Thyroid gland (tissue), 4 donors: ENCODE measurements around the gene ABCC2. TPM values are rescaled to one million over a fixed set of nuclear protein-coding genes. Genes with fewer than 3 reads are reported as not detected.

Source experiments
- DNase-seq, 2 donors: peaks; one replicate each; pipeline ENCODE4 v3.0.0-alpha.2; 2019
- H3K27ac ChIP-seq, 3 donors: fragments of 200-600 bp; sonication (generic); 1 replicate in 2 of 3; 2 replicates in 1 of 3; pipeline ENCODE4 v1.5.1; 2016 to 2019; ENCODE audit warnings: mild to moderate bottlenecking in 1 of 3, moderate library complexity in 1 of 3
- H3K27me3 ChIP-seq: fragments of 200-600 bp; sonication (generic); one replicate; pipeline ENCODE4 v1.5.1; 2019
- H3K36me3 ChIP-seq, 2 donors: fragments of 200-600 bp; sonication (generic); one replicate each; pipeline ENCODE4 v1.5.1; 2016 to 2019
- H3K4me1 ChIP-seq, 2 donors: fragments of 200-600 bp; sonication (generic); one replicate each; pipeline ENCODE4 v1.5.1; 2017 to 2019
- H3K4me3 ChIP-seq, 3 donors: fragments of 200-600 bp; sonication (generic); replicated peaks in 1 of 3; 1 replicate in 2 of 3; 2 replicates in 1 of 3; pipeline ENCODE4 v1.5.1; 2016; ENCODE audit warnings: mild to moderate bottlenecking in 1 of 3
- H3K9me3 ChIP-seq: fragments of 200-600 bp; sonication (generic); one replicate; pipeline ENCODE4 v1.5.1; 2017
- CTCF ChIP-seq, 6 experiments: fragments of 200-600 bp in 3 of 6; fragments of 450-650 bp in 3 of 6; sonication (generic) in 3 of 6; IDR thresholded peaks; one replicate each; pipeline ENCODE4 v1.5.1; 2016 to 2019; ENCODE audit warnings: antibody characterized with exemption in 6 of 6, mild to moderate bottlenecking in 2 of 6, inconsistent platforms in 1 of 6, moderate library complexity in 1 of 6
- POLR2A ChIP-seq, 2 donors: fragments of 450-650 bp; IDR thresholded peaks; one replicate each; pipeline ENCODE4 v1.6.1; 2017; ENCODE audit warnings: antibody characterized with exemption in 2 of 2, mild to moderate bottlenecking in 2 of 2, moderate library complexity in 1 of 2
- WGBS, 2 donors: methylation state at CpG; one replicate each; pipeline ENCODE4 v1.1.5; 2017; 5-methylcytosine and 5-hydroxymethylcytosine counted together
- intact Hi-C: fragments of 100-400 bp; cut with DNase I; formaldehyde crosslinking; loops from one replicate; pipeline ENCODE4 v1.15.1; 2023
- total RNA-seq, 4 donors: library from RNA; depleted of rRNA; stranded (reverse); fragments of >200 nt; gene quantifications; one replicate each; pipeline ENCODE4 v1.2.3, GENCODE V29; 2016

The ABCC2 gene
- total RNA-seq, 4 donors from 2014 or later: 0.67 to 5.1 (median 1.1) TPM

GRCh38 chr10:99806091-99806490 lies 23.7 kb downstream of the ABCC2 start:
- DNase-seq: no peak
- Histone ChIP-seq H3K4me1 (no peaks in the 10 kb centered on the region), H3K27ac (no peak overlapping the region), H3K36me3 (no peaks in the 10 kb centered on the region), H3K9me3 (no peaks in the 10 kb centered on the region), H3K4me3 (no peak overlapping the region), H3K27me3 (no peaks in the 10 kb centered on the region)
- WGBS, 2 donors: 57 to 62% methylated on average over 3 of the region's 3 CpGs
- TF ChIP-seq CTCF (IDR thresholded peaks at IDR 0.05): no peak
- TF ChIP-seq POLR2A (IDR thresholded peaks at IDR 0.05): no peak
- intact Hi-C loops: no loop called here

- intact Hi-C loops: no loop called here
- no peaks in the 10 kb centered on the region for H3K4me1 ChIP-seq
- 92 to 98% methylated on average over 2 of the region's 2 CpGs for WGBS, 2 donors
- no peak overlapping the region for H3K27ac ChIP-seq
- H3K9me3 ChIP-seq: no peaks in the 10 kb centered on the region
- no peak for TF ChIP-seq CTCF (IDR thresholded peaks at IDR 0.05)
- no peak for TF ChIP-seq POLR2A (IDR thresholded peaks at IDR 0.05)
- no peaks in the 10 kb centered on the region for H3K36me3 ChIP-seq
- H3K27me3 ChIP-seq: no peaks in the 10 kb centered on the region
- H3K4me3 ChIP-seq: no peak overlapping the region
- no peak for DNase-seq
These were observed 25.3 kb downstream of the ABCC2 start for GRCh38 chr10:99807786-99808185.

- no peaks in the 10 kb centered on the region for H3K4me1 ChIP-seq
- no peaks in the 10 kb centered on the region for H3K27me3 ChIP-seq
- H3K4me3 ChIP-seq: no peak overlapping the region
- H3K36me3 ChIP-seq: no peaks in the 10 kb centered on the region
- DNase-seq: no peak
- no peak overlapping the region for H3K27ac ChIP-seq
- TF ChIP-seq CTCF (IDR thresholded peaks at IDR 0.05): no peak
- no peak for TF ChIP-seq POLR2A (IDR thresholded peaks at IDR 0.05)
- no peaks in the 10 kb centered on the region for H3K9me3 ChIP-seq
- intact Hi-C loops: no loop called here
These were observed 25.8 kb downstream of the ABCC2 start for GRCh38 chr10:99808270-99808669.

- DNase-seq: no peak
- H3K4me3 ChIP-seq: no peak overlapping the region
- WGBS, 2 donors: 83 to 89% methylated on average over 2 of the region's 2 CpGs
- no peaks in the 10 kb centered on the region for H3K4me1 ChIP-seq
- TF ChIP-seq CTCF (IDR thresholded peaks at IDR 0.05): no peak
- TF ChIP-seq POLR2A (IDR thresholded peaks at IDR 0.05): no peak
- intact Hi-C loops: no loop called here
- no peaks in the 10 kb centered on the region for H3K27me3 ChIP-seq
- no peaks in the 10 kb centered on the region for H3K36me3 ChIP-seq
- H3K9me3 ChIP-seq: no peaks in the 10 kb centered on the region
- H3K27ac ChIP-seq: peak overlapping the region in 1 of 3 donors; percentile 2
These were observed 27.0 kb downstream of the ABCC2 start for GRCh38 chr10:99809481-99809880.

GRCh38 chr10:99809931-99810615 lies 27.6 kb downstream of the ABCC2 start:
- H3K4me3 ChIP-seq: no peak overlapping the region
- TF ChIP-seq CTCF (IDR thresholded peaks at IDR 0.05): no peak
- TF ChIP-seq POLR2A (IDR thresholded peaks at IDR 0.05): no peak
- WGBS, 2 donors: 91 to 94% methylated on average over 7 of the region's 7 CpGs
- no peak for DNase-seq
- no peaks in the 10 kb centered on the region for H3K27me3 ChIP-seq
- intact Hi-C loops: no loop called here
- H3K36me3 ChIP-seq: no peaks in the 10 kb centered on the region
- H3K9me3 ChIP-seq: no peaks in the 10 kb centered on the region
- H3K4me1 ChIP-seq: no peaks in the 10 kb centered on the region
- H3K27ac ChIP-seq: peak overlapping the region in 1 of 3 donors; percentile 2
